SK-N-SH (cell line): ENCODE measurements around the gene KLHDC9. TPM values are rescaled to one million over a fixed set of nuclear protein-coding genes. Genes with fewer than 3 reads are reported as not detected.
"Not testable (repeated sequence)": the region's sequence is repeated elsewhere in the genome, so short reads cannot be mapped to it uniquely, and the experiment has no call there.

Experiments used
- CTCF ChIA-PET: fragments of 300-600, 350-600 bp; formaldehyde crosslinking; extraction: SDS; loops from one replicate; lab custom pipeline; 2021; lab: Yijun Ruan, JAX
- POLR2A ChIA-PET: fragments of 350-600 bp; sonication (Branson Sonifier 250); formaldehyde crosslinking; extraction: SDS; loops from one replicate; lab custom pipeline; 2020; ENCODE audit warnings: antibody characterized with exemption, inconsistent platforms; lab: Yijun Ruan, JAX
- DNase-seq: peaks from one replicate; pipeline ENCODE4 v3.0.0; 2012
- H2AFZ ChIP-seq: fragments of 200-600 bp; sonication (generic); 2 replicates; pipeline ENCODE4 v1.8.1; 2016; ENCODE audit warnings: antibody characterized with exemption, mild to moderate bottlenecking, low read depth
- H3F3A ChIP-seq: fragments of 200-600 bp; sonication (generic); replicated peaks from 2 replicates; pipeline ENCODE3; 2016; ENCODE audit warnings: antibody characterized with exemption, mild to moderate bottlenecking; ENCODE audit not compliant: insufficient read depth
- H3K27ac ChIP-seq, 2 experiments: fragments of 200-500 bp in 1 of 2; fragments of 200-600 bp in 1 of 2; sonication (Bioruptor generic) in 1 of 2; sonication (generic), shearing (Covaris generic) in 1 of 2; 2 replicates each; pipeline versions ENCODE4 v1.5.1 to v1.6.1; 2014 to 2016; ENCODE audit warnings: low read depth in 2 of 2, inconsistent platforms in 1 of 2, low read length in 1 of 2, mild to moderate bottlenecking in 1 of 2, mixed read lengths in 1 of 2
- H3K27me3 ChIP-seq: fragments of 200-600 bp; sonication (generic), shearing (Covaris generic); 2 replicates; pipeline ENCODE4 v1.6.1; 2016; ENCODE audit warnings: mixed run types; ENCODE audit not compliant: insufficient read depth
- H3K36me3 ChIP-seq, 2 experiments: fragments of 200-500 bp in 1 of 2; fragments of 200-600 bp in 1 of 2; sonication (Bioruptor generic) in 1 of 2; sonication (generic) in 1 of 2; replicated peaks in 1 of 2; 2 replicates each; pipeline versions ENCODE3 to v1.5.1; 2014 to 2016; ENCODE audit warnings: low read length in 1 of 2, mild to moderate bottlenecking in 1 of 2; ENCODE audit not compliant: insufficient read depth in 2 of 2, control insufficient read depth in 1 of 2
- H3K4me1 ChIP-seq, 2 experiments: fragments of 200-500 bp in 1 of 2; fragments of 200-600 bp in 1 of 2; sonication (Bioruptor generic) in 1 of 2; sonication (generic), shearing (Covaris generic) in 1 of 2; 2 replicates each; pipeline versions ENCODE4 v1.5.1 to v1.6.1; 2014 to 2016; ENCODE audit warnings: low read depth in 1 of 2, low read length in 1 of 2, mixed run types in 1 of 2; ENCODE audit not compliant: insufficient read depth in 2 of 2, control insufficient read depth in 1 of 2
- H3K4me2 ChIP-seq: fragments of 200-600 bp; sonication (generic), shearing (Covaris generic); 2 replicates; pipeline ENCODE4 v1.6.1; 2017; ENCODE audit warnings: mixed run types
- H3K4me3 ChIP-seq, 2 experiments: fragments of 200-500 bp in 1 of 2; fragments of 200-600 bp in 1 of 2; sonication (Bioruptor generic) in 1 of 2; sonication (generic), shearing (Covaris generic) in 1 of 2; 2 replicates each; pipeline versions ENCODE4 v1.5.1 to v1.8.1; 2014 to 2016; ENCODE audit warnings: low read depth in 2 of 2, inconsistent platforms in 1 of 2, low read length in 1 of 2, mild to moderate bottlenecking in 1 of 2, mixed read lengths in 1 of 2, moderate library complexity in 1 of 2
- H3K79me2 ChIP-seq: fragments of 200-600 bp; sonication (generic); 2 replicates; pipeline ENCODE4 v1.8.1; 2017; ENCODE audit warnings: mild to moderate bottlenecking; ENCODE audit not compliant: insufficient read depth
- H3K9ac ChIP-seq: fragments of 200-600 bp; sonication (generic); 2 replicates; pipeline ENCODE4 v1.6.1; 2017; ENCODE audit warnings: mixed run types
- H3K9me2 ChIP-seq: fragments of 200-600 bp; sonication (generic); 2 replicates; pipeline ENCODE4 v1.6.1; 2017; ENCODE audit warnings: mixed run types
- H3K9me3 ChIP-seq: fragments of 200-600 bp; sonication (generic); 2 replicates; pipeline ENCODE4 v1.6.1; 2017; ENCODE audit warnings: mixed run types, mild to moderate bottlenecking, moderate library complexity
- H4K20me1 ChIP-seq: fragments of 200-600 bp; sonication (generic); 2 replicates; pipeline ENCODE4 v1.6.1; 2017; ENCODE audit warnings: mild to moderate bottlenecking, mixed run types; ENCODE audit not compliant: insufficient read depth
- CTCF ChIP-seq: fragments of 200-600 bp; sonication (generic); IDR thresholded peaks from 2 replicates; pipeline ENCODE4 v1.6.1; 2017; ENCODE audit warnings: antibody characterized with exemption, mild to moderate bottlenecking, moderate library complexity
- ELF1 ChIP-seq: IDR thresholded peaks from 2 replicates; pipeline ENCODE4 v1.4.0; 2012
- EZH2phosphoT487 ChIP-seq: fragments of 200-600 bp; sonication (generic); IDR thresholded peaks from 2 replicates; pipeline ENCODE4 v1.6.1; 2017; ENCODE audit warnings: low read depth, mixed run types, mild to moderate bottlenecking, antibody characterized with exemption, moderate library complexity, borderline replicate concordance
- FOSL2 ChIP-seq: IDR thresholded peaks from 2 replicates; pipeline ENCODE4 v1.4.0; 2012; ENCODE audit warnings: low read depth, mild to moderate bottlenecking, moderate library complexity, borderline replicate concordance
- FOXM1 ChIP-seq: IDR thresholded peaks from 2 replicates; pipeline ENCODE4 v1.4.0; 2012; ENCODE audit warnings: low read depth, mild to moderate bottlenecking
- MEF2A ChIP-seq: IDR thresholded peaks from 2 replicates; pipeline ENCODE4 v1.4.0; 2012; ENCODE audit warnings: low read depth, borderline replicate concordance
- POLR2AphosphoS5 ChIP-seq: IDR thresholded peaks from 2 replicates; pipeline ENCODE4 v1.6.1; 2012; ENCODE audit warnings: low read depth, low read length
- RAD21 ChIP-seq: IDR thresholded peaks from 2 replicates; pipeline ENCODE4 v1.6.1; 2012; ENCODE audit warnings: mild to moderate bottlenecking, low read length
- SMC3 ChIP-seq: IDR thresholded peaks from 2 replicates; pipeline ENCODE4 v1.6.1; 2012; ENCODE audit warnings: low read depth, low read length, improper control_type of control experiment
- TAF1 ChIP-seq: IDR thresholded peaks from 2 replicates; pipeline ENCODE4 v1.6.1; 2012; ENCODE audit warnings: low read depth, mild to moderate bottlenecking, low read length, moderate library complexity, borderline replicate concordance
- TCF12 ChIP-seq: IDR thresholded peaks from 2 replicates; pipeline ENCODE4 v1.4.0; 2012
- TEAD4 ChIP-seq: IDR thresholded peaks from 2 replicates; pipeline ENCODE4 v1.4.0; 2012; ENCODE audit warnings: mild to moderate bottlenecking, borderline replicate concordance; ENCODE audit not compliant: insufficient read depth
- USF1 ChIP-seq: IDR thresholded peaks from 2 replicates; pipeline ENCODE4 v1.4.0; 2012; ENCODE audit warnings: low read depth, borderline replicate concordance
- YY1 ChIP-seq: IDR thresholded peaks from 2 replicates; pipeline ENCODE4 v1.4.0; 2012; ENCODE audit warnings: low read depth, mild to moderate bottlenecking
- WGBS: methylation state at CpG from one replicate; pipeline ENCODE4 v1.1.6; 2017; ENCODE audit warnings: low lambda C conversion rate; 5-methylcytosine and 5-hydroxymethylcytosine counted together
- polyA plus RNA-seq, 3 experiments: library from polyadenylated mRNA; depleted of rRNA; stranded (reverse); fragments of >200 nt; gene quantifications; 2 replicates each; pipeline ENCODE4 v1.2.3, GENCODE V29; 2012
- TF ChIP-seq, protein P1 (sequence below): fragments of 150-350 bp; IDR thresholded peaks from 2 replicates; pipeline ENCODE4 v1.6.1; 2016; ENCODE audit warnings: mild to moderate bottlenecking, low read depth, low read length

Gene KLHDC9
- polyA plus RNA-seq, 1 of the 3 experiments (the other 2 are of a cell fraction), result 4.7 TPM

DNA sequence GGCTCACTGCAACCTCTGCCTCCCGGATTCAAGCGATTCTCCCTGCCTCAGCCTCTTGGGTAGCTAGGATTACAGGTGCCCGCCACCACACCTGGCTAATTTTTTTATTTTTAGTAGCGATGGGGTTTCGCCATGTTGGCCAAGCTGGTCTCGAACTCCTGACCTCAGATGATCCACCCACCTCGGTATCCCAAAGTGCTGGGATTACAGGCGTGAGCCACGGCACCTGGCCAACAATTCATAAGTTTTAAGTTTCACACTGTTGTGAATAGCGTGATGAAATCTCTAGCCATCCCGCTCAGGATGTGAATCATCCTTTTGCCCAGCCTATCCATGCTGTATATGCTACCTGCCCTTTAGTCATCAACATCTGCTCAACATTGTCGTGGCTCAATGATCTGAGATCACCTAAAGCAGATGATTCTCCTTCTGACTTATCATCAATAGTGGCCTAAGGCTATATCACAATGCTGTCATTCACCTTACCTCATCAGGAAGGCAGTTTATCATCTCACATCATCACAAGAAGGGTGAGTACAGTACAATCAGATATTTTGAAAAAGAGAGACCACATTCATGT, 17.1 kb downstream of the KLHDC9 start (continued):
- no peak for TF ChIP-seq TAF1
- TF ChIP-seq FOSL2, result peak; percentile 72
- TF ChIP-seq TEAD4, result no peak
- TF ChIP-seq TCF12, result peak; percentile 76
- TF ChIP-seq RAD21, result no peak
- no peak for TF ChIP-seq USF1
- peak; percentile 29; the same call in 1 of the 2 replicates for TF ChIP-seq POLR2AphosphoS5
- no peak for TF ChIP-seq CTCF

DNA sequence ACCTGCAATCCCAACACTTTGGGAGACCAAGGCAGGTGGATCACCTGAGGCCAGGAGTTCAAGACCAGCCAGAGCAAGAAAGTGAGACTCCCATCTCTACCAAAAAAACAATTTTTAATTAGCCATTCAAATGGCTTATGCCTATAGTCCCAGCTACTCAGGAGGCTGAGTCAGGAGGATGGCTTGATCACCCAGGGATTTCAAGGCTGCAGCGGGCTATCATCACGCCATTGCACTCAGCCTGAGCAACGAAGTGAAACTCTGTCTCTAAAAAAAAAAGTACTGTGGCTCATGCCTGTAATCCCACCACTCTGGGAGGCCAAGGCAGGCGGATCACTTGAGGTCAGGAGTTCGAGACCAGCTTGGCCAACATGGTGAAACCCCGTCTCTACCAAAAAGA, 17.8 kb downstream of the KLHDC9 start:
- Histone ChIP-seq H3K4me2 (peak overlapping the region; percentile 92), H3K4me1 (peaks cover 22 to 25% of the 10 kb centered on the region in 2 experiments; a peak in 3 of 4 replicates), H3K27ac (peak overlapping the region in 1 of 2 experiments; percentile 45; a peak in 2 of 4 replicates), H4K20me1 (peaks cover 45% of the 10 kb centered on the region), H3F3A (peaks cover 15% of the 10 kb centered on the region), H3K79me2 (peaks cover 86% of the 10 kb centered on the region), H3K36me3 (peaks cover 17 to 21% of the 10 kb centered on the region in 2 experiments)
- H2AFZ ChIP-seq, H3K27me3 ChIP-seq, H3K9me3 ChIP-seq, H3K9ac ChIP-seq, H3K4me3 ChIP-seq, DNase-seq, H3K9me2 ChIP-seq, POLR2A ChIA-PET: not testable (repeated sequence)
- CTCF ChIA-PET, result interaction anchor here (0.7 to 1.6 kb wide), 2 partner anchors 16 to 18 kb away, joined by 3 to 5 read pairs; partner anchors contain the start of gene KLHDC9
- WGBS, result 95% methylated on average over 6 of the region's 6 CpGs

DNA sequence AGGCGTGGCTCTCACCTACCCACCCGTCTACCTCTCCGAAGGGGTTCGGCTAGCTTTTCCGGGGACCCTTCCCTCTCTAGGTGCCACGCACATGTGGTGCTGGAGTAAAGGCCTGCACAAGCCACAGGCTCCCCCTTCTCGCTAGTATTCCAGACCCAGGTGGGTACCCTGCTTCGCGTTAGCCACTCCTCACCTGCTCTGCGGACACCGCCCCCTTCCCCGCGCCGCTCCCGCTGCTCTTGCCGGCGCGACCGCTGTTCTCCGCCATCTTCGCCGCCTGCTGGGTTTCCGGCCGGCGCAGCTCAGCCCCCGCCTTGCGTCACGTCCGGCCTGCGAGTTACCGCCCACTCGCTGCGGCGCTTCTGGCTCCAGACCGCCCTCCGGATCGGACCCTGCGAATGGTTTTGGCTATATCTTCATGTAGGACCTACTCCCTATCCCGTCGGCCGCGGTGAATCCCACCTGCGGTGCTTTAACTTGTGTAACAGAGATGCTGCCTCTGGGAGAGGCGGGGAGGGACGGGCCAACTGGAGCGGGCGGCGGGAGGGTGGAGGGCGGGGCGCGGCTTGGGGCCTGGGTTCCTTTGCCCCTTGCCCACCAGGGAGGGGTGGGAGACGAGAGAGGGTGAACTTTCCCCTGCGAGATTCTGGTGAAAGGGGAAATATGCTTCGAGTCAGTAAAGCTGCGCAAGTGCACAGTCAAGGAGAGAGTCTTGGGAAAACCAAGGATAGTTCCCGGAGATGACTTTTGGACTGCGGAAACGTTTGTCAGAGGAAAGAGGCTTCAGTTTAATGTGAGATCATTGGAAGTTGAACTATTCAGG, 19.8 kb downstream of the KLHDC9 start, which contains the start of the genes NIT1 and PFDN2:
Gene NIT1 (plus strand): TSS at position 347 of the 823 bp plus-strand sequence. CDS start 72 bp downstream, at position 419.
Gene PFDN2 (minus strand): TSS at position 279 of the 823 bp plus-strand sequence. CDS start 11 bp downstream, at position 268.
- 2% methylated on average over 22 of the region's 58 CpGs for WGBS
- peak within 1 kb of the TSS; percentile 90 to 93 for H3K27ac ChIP-seq
- peak within 1 kb of the TSS; percentile 79 to 92 for H3K4me3 ChIP-seq
- H3K36me3 ChIP-seq, result peaks cover 33 to 38% of the 10 kb centered on the region in 2 experiments
- peak within 1 kb of the TSS; percentile 82 for H2AFZ ChIP-seq
- peaks cover 22 to 25% of the 10 kb centered on the region in 2 experiments; a peak in 3 of 4 replicates for H3K4me1 ChIP-seq
- H3K9me2 ChIP-seq, result no peaks in the 10 kb centered on the region
- peaks cover 15% of the 10 kb centered on the region for H3F3A ChIP-seq
- POLR2A ChIA-PET, result interaction anchor here (0.7 to 2.1 kb wide), 9 partner anchors 9 to 84 kb away, joined by 3 to 12 read pairs (median 3); partner anchors contain the start of genes NDUFS2, PPOX and USF1
- H3K9me3 ChIP-seq, result no peaks in the 10 kb centered on the region
- peak; percentile 94 for DNase-seq
- CTCF ChIA-PET, result interaction anchor here (0.5 to 1.5 kb wide), 4 partner anchors 13 to 128 kb away, joined by 3 to 9 read pairs (median 4); partner anchors contain the start of gene DEDD
- peak within 1 kb of the TSS; percentile 92 for H3K4me2 ChIP-seq
- H3K79me2 ChIP-seq, result peaks cover 72% of the 10 kb centered on the region
- H3K27me3 ChIP-seq, result no peaks in the 10 kb centered on the region
- H3K9ac ChIP-seq, result peak within 1 kb of the TSS; percentile 93
- peaks cover 26% of the 10 kb centered on the region for H4K20me1 ChIP-seq
- no peak for TF ChIP-seq SMC3
- TF ChIP-seq, protein P1, sequence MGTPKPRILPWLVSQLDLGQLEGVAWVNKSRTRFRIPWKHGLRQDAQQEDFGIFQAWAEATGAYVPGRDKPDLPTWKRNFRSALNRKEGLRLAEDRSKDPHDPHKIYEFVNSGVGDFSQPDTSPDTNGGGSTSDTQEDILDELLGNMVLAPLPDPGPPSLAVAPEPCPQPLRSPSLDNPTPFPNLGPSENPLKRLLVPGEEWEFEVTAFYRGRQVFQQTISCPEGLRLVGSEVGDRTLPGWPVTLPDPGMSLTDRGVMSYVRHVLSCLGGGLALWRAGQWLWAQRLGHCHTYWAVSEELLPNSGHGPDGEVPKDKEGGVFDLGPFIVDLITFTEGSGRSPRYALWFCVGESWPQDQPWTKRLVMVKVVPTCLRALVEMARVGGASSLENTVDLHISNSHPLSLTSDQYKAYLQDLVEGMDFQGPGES, result no peak
- peak; percentile 94 for TF ChIP-seq YY1
- no peak for TF ChIP-seq FOXM1
- no peak; the same call in 1 of the 2 replicates for TF ChIP-seq FOSL2
- TF ChIP-seq EZH2phosphoT487, result no peak
- TF ChIP-seq ELF1, result 0 out of 2 replicates have a peak, but pooled peaks have one; percentile 7
- TF ChIP-seq POLR2AphosphoS5, result peak; percentile 85
- TF ChIP-seq CTCF, result no peak
- peak; percentile 98 for TF ChIP-seq TAF1
- no peak for TF ChIP-seq MEF2A
- TF ChIP-seq TCF12, result no peak
